Esophagus muscularis mucosa (tissue), 4 donors: Measurements from ENCODE around the gene C16orf54. TPM values are rescaled to one million over a fixed set of nuclear protein-coding genes. Genes with fewer than 3 reads are reported as not detected.
"Not testable (repeated sequence)": the region's sequence is repeated elsewhere in the genome, so short reads cannot be mapped to it uniquely, and the experiment has no call there.

ENCODE experiments used
- DNase-seq: peaks from one replicate; pipeline ENCODE4 v3.0.0-alpha.2; 2017; ENCODE audit errors: extremely low spot score
- H3K27ac ChIP-seq, 4 donors: fragments of 200-600 bp; sonication (generic); replicated peaks in 1 of 4; 1 replicate in 3 of 4; 2 replicates in 1 of 4; pipeline ENCODE4 v1.5.1; 2016 to 2019; ENCODE audit warnings: mild to moderate bottlenecking in 1 of 4
- H3K27me3 ChIP-seq, 4 donors: fragments of 200-600 bp; sonication (generic); one replicate each; pipeline versions ENCODE4 v1.5.1 to v1.6.0; 2016 to 2019
- H3K36me3 ChIP-seq, 4 donors: fragments of 200-600 bp; sonication (generic); one replicate each; pipeline ENCODE4 v1.5.1; 2016 to 2019
- H3K4me1 ChIP-seq, 4 donors: fragments of 200-600 bp; sonication (generic); one replicate each; pipeline ENCODE4 v1.5.1; 2016 to 2019
- H3K4me3 ChIP-seq, 4 donors: fragments of 200-600 bp; sonication (generic); 1 replicate in 2 of 4; 2 replicates in 2 of 4; pipeline ENCODE4 v1.5.1; 2016 to 2019; ENCODE audit warnings: mild to moderate bottlenecking in 4 of 4, moderate library complexity in 1 of 4
- H3K9me3 ChIP-seq, 4 donors: fragments of 200-600 bp; sonication (generic); 1 replicate in 3 of 4; 2 replicates in 1 of 4; pipeline ENCODE4 v1.5.1; 2016 to 2019
- EP300 ChIP-seq: sonication (generic); formaldehyde crosslinking; IDR thresholded peaks from one replicate; pipeline ENCODE4 v1.6.1; 2017; ENCODE audit warnings: antibody characterized with exemption
- POLR2A ChIP-seq: fragments of 450-650 bp; IDR thresholded peaks from one replicate; pipeline ENCODE4 v1.6.1; 2017; ENCODE audit warnings: antibody characterized with exemption, moderate library complexity, mild to moderate bottlenecking, low read depth
- POLR2AphosphoS5 ChIP-seq, 2 donors: sonication (generic); formaldehyde crosslinking; IDR thresholded peaks; one replicate each; pipeline ENCODE4 v1.6.1; 2017; ENCODE audit warnings: antibody characterized with exemption in 2 of 2
- WGBS: methylation state at CpG from one replicate; pipeline ENCODE4 v1.1.5; 2018; 5-methylcytosine and 5-hydroxymethylcytosine counted together
- intact Hi-C: fragments of 100-400 bp; cut with DNase I; formaldehyde crosslinking; loops from one replicate; pipeline ENCODE4 v1.15.1; 2023
- total RNA-seq, 4 donors: library from RNA; depleted of rRNA; stranded (reverse); fragments of >200 nt; gene quantifications; one replicate each; pipeline versions ENCODE4 v1.1.0 to v1.2.1, GENCODE V29; 2016
- TF ChIP-seq, protein P1 (sequence below), 3 experiments: fragments of 200-600 bp in 2 of 3; fragments of 450-650 bp in 1 of 3; sonication (generic) in 2 of 3; IDR thresholded peaks; one replicate each; pipeline ENCODE4 v1.5.1; 2017 to 2019; ENCODE audit warnings: antibody characterized with exemption in 3 of 3, mild to moderate bottlenecking in 2 of 3, moderate library complexity in 1 of 3

Gene C16orf54
- total RNA-seq, 4 donors from 2014 or later: 1.3 to 2.5 (median 1.8) TPM

DNA sequence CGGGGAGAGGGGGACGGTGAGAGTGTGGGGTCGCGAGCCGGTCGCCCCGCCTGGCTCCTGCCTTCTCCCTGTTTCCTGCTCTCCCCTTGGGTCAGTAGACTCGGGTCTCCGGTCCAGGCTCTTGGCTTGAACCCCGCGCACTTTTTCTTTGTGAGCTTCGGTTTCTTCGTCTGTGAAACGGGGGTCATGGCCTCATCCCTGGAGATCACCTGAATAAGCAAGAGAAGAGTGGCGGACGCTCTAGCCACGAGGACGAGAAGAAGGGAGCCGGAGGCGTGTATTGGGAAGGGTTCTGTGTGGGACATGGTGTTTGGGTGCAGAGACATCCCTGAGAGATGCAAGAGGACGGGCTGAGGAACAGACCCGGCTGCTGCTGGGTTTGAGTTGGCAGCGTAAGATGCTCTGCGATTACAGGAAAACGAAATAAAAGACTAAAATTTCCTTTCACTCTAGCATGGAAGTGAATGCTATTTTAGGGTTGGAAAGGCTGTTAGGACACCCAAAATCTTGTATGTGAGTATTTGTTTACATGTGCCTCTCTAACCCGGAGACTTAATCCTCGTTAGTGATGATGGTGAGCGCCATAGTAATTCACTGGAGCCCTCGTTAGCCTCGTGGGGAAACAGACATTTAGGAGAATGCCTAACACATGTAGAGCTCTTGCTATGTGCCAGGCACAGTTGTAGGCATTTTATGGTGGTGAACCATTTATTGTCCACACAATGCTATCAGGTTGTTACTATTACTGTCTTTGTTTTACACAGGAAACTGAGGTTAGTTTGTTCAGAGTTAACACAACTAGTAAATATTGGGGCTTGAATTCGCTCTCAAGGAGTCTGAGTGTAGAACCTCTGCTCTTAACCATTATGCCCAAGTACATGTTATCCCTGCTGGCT lies 45.4 kb upstream of the C16orf54 start:
- peak overlapping the region; percentile 60 to 91 (median 84) for H3K27ac ChIP-seq
- no peak for DNase-seq
- H3K4me3 ChIP-seq: peak overlapping the region; percentile 76 to 93 (median 91)
- peaks cover 16 to 28% (median 19%) of the 10 kb centered on the region in 4 donors for H3K4me1 ChIP-seq
- intact Hi-C loops: loop anchor here (10.0 kb wide), 1 partner anchor 204 kb away; the partner anchor contains the start of genes HIRIP3 and INO80E
- 2% methylated on average over 31 of the region's 31 CpGs for WGBS
- H3K27me3 ChIP-seq: no peaks in the 10 kb centered on the region
- TF ChIP-seq, protein P1, sequence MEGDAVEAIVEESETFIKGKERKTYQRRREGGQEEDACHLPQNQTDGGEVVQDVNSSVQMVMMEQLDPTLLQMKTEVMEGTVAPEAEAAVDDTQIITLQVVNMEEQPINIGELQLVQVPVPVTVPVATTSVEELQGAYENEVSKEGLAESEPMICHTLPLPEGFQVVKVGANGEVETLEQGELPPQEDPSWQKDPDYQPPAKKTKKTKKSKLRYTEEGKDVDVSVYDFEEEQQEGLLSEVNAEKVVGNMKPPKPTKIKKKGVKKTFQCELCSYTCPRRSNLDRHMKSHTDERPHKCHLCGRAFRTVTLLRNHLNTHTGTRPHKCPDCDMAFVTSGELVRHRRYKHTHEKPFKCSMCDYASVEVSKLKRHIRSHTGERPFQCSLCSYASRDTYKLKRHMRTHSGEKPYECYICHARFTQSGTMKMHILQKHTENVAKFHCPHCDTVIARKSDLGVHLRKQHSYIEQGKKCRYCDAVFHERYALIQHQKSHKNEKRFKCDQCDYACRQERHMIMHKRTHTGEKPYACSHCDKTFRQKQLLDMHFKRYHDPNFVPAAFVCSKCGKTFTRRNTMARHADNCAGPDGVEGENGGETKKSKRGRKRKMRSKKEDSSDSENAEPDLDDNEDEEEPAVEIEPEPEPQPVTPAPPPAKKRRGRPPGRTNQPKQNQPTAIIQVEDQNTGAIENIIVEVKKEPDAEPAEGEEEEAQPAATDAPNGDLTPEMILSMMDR (IDR thresholded peaks at IDR 0.05): no peak
- TF ChIP-seq POLR2AphosphoS5 (IDR thresholded peaks at IDR 0.05): no peak
- no peak for TF ChIP-seq POLR2A
- TF ChIP-seq EP300: no peak
- H3K36me3 ChIP-seq: no peaks in the 10 kb centered on the region
- H3K9me3 ChIP-seq: no peaks in the 10 kb centered on the region

DNA sequence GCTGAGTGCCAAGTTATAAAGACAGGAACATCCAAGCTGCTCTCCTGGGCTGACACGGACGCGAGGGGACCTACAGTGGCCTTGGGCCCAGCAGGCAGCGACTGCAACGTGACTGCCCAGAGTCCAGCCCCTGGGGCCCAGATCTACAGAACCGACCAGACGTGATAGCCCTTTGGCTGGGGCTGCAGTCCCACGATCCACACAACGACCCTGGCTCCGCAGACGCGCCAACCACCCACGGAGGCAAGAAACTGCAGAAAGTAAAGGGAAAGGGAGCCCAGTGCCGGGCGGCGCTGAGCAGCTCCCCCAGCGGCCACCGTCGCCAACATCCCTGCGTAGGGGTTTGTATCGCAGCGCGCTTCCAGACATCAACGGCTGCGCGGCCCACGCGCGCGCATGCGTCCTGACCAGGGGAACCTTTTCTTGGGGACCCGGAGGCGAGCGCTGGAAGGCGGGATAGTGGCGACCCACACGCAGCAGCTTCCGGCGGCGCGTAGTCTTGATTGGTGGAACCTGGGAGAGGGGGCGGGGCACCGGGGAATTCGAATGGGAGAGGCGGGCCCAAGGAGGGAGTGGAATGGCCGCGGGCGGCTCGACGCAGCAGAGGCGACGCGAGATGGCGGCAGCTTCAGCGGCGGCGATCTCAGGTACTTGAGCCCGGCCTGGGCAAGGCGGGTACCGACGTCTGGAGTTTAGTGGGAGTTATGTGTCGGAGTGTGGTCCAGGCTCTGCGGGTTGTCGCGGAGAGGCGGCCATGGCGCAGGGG lies 44.6 kb upstream of the C16orf54 start, which contains the start of gene KIF22:
Gene KIF22, plus strand, starts transcription at position 569 of the 766 bp plus-strand sequence. Its CDS starts 9 bp downstream, at position 578.
- intact Hi-C loops: loop anchor here (10.0 kb wide), 1 partner anchor 204 kb away; the partner anchor contains the start of genes HIRIP3 and INO80E

DNA sequence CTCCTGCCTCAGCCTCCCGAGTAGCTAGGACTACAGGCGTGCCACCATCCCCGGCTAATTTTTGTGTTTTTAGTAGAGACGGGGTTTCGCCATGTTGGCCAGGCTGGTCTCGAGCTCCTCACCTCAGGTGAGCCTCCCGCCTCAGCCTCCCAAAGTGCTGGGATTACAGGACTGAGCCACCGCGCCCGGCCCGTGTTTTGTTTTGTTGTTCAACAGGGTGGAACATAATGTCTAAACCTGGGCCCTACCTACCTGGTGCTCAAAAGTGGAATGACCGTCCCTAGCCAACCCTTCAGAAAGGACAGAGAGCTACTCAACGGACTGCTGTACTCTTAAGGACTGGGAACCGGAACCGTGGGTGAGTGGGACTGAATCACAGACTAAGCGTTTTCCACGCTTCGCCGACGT lies 44.0 kb upstream of the C16orf54 start:
- Histone ChIP-seq H3K27ac (peak overlapping the region; percentile 81 to 91 (median 88)), H3K4me1 (peaks cover 21 to 37% (median 28%) of the 10 kb centered on the region in 4 donors), H3K27me3 (no peaks in the 10 kb centered on the region), H3K4me3 (peak overlapping the region; percentile 76 to 93 (median 91)), H3K9me3 (no peaks in the 10 kb centered on the region), H3K36me3 (no peaks in the 10 kb centered on the region)
- no peak for DNase-seq
- 64% methylated on average over 20 of the region's 20 CpGs for WGBS
- intact Hi-C loops: loop anchor here (10.0 kb wide), 3 partner anchors 55 to 205 kb away; partner anchors contain the start of genes HIRIP3 and INO80E
- TF ChIP-seq, protein P1 (IDR thresholded peaks at IDR 0.05): no peak
- TF ChIP-seq POLR2A (no peak), POLR2AphosphoS5 (IDR thresholded peaks at IDR 0.05) (no peak), EP300 (no peak)

More for the DNA sequence above, 44.6 kb upstream of the C16orf54 start, which contains the start of gene KIF22:
- WGBS: under 1% methylated on average over 37 of the region's 67 CpGs
- no peaks in the 10 kb centered on the region for H3K9me3 ChIP-seq
- TF ChIP-seq, protein P1 (IDR thresholded peaks at IDR 0.05): peak; percentile 60 to 84 (median 83)
- TF ChIP-seq EP300: no peak
- TF ChIP-seq POLR2A: peak; percentile 43
- TF ChIP-seq POLR2AphosphoS5 (IDR thresholded peaks at IDR 0.05): peak; percentile 88 to 98
- no peaks in the 10 kb centered on the region for H3K36me3 ChIP-seq
- H3K27me3 ChIP-seq: no peaks in the 10 kb centered on the region
- peak; percentile 100 for DNase-seq
- peak within 1 kb of the TSS; percentile 76 to 93 (median 91) for H3K4me3 ChIP-seq
- H3K27ac ChIP-seq: peak within 1 kb of the TSS; percentile 81 to 91 (median 88)
- peaks cover 17 to 31% (median 22%) of the 10 kb centered on the region in 4 donors for H3K4me1 ChIP-seq

DNA sequence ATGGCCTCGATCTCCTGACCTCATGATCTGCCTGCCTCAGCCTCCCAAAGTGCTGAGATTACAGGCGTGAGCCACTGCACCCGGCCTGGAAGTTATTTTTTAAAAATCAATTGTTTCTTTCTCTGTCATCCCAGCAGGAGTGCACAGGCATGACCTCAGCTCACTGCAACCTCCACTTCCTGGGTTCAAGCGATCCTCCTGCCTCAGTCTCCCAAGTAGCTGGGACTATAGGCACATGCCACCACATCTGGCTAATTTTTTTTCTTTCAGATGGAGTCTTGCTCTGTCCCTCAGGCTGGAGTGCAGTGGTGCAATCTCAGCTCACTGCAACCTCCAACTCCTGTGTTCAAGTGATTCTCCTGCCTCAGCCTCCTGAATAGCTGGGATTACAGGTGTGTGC lies 41.4 kb upstream of the C16orf54 start:
- not testable (repeated sequence) for H3K27me3 ChIP-seq, H3K4me3 ChIP-seq, H3K36me3 ChIP-seq, DNase-seq, H3K27ac ChIP-seq, H3K9me3 ChIP-seq
- H3K4me1 ChIP-seq: peaks cover 21 to 37% (median 30%) of the 10 kb centered on the region in 4 donors
- intact Hi-C loops: loop anchor here (10.0 kb wide), 2 partner anchors 52 to 82 kb away; no protein-coding TSS in a partner anchor
- WGBS: 84% methylated on average over 4 of the region's 4 CpGs
